GM21360 (cell line): ENCODE results near the gene CTSL.
"Not testable (repeated sequence)": the region's sequence is repeated elsewhere in the genome, so short reads cannot be mapped to it uniquely, and the experiment has no call there.

ENCODE experiments used
- ATAC-seq: cut with Tn5 transposase; IDR thresholded peaks from one replicate; pipeline ENCODE4 v1.9.1; 2021; ENCODE audit warnings: mild to moderate bottlenecking, moderate library complexity; ENCODE audit not compliant: unreplicated experiment

Gene CTSL

DNA sequence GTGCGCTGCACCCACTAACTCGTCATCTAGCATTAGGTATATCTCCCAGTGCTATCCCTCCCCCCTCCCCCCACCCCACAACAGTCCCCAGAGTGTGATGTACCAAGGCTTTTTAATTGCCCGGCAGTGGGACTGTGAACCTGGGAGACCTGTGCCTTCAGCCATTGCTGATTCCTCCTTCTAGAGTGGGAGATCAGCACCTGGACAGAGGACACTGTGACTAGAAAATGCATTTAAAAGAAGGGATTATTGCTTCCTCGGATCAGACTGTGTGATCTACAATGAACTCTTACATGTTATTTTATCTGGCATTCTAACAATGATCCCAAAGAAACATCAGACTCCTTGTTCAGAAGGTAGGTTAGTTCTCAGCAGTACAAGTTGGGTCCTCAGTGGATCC, 25.9 kb downstream of the CTSL start:
- ATAC-seq = no peak

DNA sequence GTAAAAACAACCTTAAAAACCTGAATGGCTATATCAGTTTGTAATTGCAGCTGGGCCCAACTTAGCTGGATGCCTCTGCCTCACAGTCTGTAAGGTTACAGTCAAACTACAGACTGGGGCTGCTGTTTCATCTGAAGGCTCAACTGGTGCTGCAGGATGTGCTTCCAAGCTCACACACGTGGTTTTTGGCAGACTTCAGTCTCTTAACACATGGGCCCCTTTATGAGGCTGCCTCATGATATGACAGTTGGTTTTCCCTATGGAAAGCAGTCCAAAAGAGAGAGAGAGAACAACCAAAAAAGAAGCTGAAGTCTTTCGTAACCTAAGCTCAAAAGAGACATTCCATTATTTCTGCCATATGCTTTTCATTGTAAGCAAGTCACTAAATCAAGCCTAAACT, 27.4 kb downstream of the CTSL start:
- ATAC-seq = no peak

DNA sequence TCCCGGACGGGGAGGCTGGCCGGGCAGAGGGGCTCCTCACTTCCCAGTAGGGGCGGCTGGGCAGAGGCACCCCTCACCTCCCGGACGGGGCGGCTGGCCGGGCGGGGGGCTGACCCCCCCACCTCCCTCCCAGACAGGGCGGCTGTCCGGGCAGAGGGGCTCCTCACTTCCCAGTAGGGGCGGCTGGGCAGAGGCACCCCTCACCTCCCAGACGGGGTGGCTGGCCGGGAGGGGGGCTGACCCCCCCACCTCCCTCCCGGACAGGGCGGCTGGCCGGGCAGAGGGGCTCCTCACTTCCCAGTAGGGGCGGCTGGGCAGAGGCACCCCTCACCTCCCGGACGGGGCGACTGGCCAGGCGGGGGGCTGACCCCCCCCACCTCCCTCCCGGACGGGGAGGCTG, 32.4 kb downstream of the CTSL start:
- ATAC-seq = not testable (repeated sequence)

DNA sequence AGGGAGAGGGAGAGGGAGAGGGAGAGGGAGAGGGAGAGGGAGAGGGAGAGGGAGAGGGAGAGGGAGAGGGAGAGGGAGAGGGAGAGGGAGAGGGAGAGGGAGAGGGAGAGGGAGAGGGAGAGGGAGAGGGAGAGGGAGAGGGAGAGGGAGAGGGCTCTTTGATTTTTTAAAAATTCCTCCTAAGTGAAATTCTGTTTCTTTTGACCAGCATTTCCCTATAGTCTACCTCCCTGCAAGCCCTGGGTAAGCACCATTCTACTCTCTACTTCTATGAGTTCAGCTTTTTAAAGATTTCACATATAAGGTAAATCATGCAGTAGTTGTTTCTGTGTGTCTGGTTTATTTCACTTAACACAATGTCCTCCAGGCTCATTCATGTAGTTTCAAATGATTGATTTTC, 34.1 kb downstream of the CTSL start:
- not testable (repeated sequence) for ATAC-seq

DNA sequence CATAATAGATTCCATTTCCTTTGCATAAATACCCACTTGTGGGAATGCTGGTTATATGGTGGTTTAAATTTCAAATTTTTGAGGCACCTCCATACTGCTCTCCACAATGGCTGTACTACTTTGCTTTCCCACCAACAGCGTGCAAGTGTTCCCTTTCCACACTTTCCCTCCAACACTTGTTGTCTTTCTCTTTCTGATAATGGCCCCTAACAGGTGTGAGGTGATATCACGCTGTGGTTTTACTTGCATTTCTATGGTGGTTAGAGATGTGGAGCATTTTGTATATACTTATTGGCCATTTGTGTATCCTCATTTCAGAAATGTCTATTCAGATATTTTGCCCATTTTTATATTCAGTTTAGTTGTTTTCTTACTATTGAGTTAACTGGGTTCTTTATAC, 34.6 kb downstream of the CTSL start:
- no peak for ATAC-seq

DNA sequence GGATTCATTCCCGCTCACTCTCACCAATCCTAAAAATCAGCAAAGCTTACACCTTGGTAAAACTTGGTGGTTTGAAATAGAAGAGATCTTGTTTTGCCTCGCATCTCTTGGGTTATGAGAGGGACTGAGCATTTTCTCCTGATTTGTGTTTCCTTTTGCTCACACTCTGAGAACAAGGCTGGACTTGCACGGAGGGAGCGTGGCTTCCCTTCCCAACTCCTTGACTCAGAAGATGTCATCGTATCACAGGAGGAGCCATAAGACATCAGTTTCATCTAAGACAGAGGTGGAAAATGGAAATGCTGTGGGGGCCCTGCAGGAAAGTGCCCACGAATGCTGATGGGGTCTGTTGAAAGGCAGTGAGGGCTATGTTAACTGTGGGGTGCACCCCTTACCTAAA, 37.4 kb downstream of the CTSL start:
- ATAC-seq = no peak

DNA sequence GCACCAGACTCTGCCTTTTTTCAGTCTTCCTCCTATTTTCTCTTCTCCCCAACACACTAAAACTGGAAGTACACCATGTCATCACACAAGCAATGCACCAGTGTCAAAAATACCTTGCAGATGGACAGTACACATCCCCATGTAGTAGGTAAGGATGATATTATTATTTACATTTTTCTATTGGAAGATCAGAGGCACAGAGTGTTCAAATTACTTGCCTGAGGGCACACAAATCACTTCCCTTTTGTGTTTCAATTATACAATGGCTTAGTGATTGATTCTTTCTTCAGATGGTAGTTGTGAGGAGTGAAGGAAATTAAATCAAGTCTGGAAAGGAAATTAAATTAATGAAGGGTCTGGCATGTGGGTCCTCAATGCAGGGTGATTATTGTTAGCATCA, 39.6 kb downstream of the CTSL start:
- no peak for ATAC-seq

DNA sequence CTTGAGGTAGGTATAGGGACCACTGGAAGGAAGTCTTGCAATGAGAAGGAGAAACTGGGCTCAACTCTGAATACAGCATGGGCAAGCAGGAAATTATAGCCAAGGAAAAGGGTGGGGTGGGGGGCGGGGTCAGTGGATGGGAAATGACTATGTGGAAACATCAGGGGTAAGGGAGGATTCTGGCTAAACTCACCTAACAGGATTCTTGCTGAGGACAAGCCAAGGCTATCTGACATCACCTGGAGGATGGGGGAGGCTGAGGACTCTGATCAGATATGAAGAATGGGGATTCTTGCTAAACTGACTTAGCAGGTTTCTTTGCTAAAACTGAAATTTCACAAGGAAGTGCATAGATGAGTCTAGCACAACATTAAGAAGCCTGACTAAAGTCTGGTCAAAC, 40.8 kb downstream of the CTSL start:
- ATAC-seq = no peak

DNA sequence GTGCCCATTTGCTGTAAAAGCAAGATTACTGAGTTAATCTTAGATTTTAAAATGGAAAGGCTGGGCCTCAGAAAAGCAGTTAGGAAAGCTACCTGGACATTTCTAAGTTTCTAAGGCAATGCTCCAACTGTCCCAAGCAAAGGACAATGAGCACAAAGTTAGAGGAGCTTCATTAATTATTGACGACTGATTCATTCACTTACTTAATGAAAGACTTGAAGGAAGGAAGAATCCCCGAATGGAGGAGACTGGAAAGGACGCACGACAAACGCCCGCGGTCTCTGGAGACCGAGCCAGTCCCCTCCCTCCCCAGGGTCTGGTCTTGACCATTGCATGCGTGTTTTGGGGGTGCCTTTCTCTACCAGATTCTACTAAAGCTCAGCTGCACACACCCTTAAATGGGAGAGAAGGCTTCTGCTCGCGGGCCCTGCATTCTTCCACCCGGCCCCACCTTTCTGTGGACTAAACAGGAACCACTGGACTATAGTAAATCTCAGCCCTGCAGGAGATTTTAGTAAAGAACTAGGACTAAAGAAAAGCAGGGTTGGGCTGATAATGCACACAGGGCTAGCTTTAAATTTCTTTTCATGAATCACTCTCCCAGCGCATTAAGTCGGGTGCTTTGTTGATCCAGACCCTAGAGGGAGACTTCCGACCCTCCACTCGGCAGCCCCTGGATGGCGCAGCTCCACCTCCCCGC, 44.8 kb downstream of the CTSL start:
- no peak for ATAC-seq

DNA sequence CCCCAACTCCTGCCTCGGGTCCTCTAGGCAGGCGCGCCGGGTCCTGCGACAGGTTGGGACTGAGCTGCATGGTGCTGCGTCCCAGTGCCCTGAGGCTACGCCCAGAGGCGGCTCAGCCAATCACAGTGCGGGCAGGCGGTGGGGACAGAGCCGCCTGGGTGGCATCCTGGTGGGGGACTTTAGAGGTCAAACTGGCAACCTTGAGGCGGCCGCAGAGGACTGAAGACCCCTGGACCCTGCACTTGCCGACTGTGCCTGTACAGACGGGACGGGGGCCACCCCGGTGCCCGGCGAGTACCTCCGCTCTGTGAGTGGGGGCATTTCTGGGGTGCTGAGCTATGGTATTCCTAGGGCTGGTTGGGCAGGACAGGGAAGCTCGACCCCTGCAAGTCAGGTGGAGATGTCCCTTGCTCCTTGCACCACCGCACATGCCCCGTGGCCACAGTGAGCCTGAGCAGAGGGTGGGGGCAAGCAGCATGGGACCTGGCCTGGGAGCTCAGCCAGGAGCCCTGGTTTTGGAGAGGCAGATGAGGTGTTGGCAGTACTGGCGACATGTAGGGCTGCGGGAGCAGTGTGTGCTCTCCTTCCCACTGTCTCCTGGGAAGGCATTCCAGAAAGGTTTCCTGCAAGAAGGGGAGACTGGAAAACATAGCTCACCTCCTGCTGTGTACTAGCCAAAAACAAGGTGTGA, 45.5 kb downstream of the CTSL start:
- ATAC-seq = no peak

DNA sequence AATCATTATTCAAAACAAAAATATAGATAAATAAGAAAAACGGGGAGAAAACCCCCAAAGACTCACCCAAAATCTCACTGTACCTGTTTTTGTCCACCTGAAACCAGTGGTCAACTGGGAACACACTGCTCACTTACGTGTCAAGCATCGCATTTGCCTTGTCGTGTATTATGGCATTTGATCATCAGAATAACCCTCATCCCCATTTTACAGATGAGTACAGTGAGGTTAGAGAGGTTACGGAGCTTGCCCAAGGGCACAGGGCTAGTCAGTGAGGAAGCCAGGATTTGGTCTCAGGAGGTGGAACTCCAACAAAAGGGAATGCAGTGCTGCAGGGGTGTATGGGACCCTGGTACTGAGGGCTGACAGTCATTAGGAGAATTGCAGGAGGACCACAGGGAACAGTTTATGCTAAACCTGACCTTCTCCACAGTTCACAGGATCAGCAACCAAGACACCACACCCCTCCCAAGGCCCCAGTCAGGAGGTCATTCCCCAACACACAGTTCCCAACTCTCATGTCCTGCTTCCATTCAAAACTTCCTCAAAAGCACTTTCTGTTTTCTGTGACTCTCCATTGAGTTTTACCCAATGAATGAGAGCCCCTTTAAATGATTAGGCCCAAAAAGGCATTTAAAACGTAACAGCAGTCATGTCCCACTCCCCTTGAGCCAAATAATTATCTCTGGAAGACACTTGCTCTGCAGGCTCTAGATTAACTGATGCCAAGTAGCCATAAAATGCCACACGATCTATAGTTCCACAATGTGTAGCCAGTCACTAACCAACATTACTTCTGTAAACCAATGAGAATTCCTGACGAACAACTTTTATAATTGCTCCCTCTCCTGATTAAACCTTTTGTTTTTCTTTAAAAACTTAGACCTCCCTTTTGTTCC, 50.8 kb downstream of the CTSL start:
- no peak for ATAC-seq

DNA sequence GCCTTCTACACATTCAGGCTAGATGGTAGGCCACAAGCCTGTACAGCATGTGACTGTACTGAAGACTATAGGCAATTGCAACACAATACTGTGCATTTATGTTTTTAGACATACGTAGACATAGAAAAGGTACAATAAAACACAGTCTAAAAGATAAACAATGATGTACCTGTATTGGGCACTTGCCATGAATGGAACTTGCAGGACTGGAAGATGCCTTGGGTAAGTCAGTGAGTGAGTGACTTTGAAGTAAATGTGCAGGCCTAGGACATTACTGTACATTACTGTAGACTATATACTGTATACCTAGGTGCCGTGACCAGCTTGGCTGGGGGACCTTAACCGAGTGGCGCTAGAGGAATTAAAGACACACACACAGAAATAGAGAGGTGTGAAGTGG, 53.1 kb downstream of the CTSL start:
- no peak for ATAC-seq
